GM12878 (cell line): ENCODE data around the gene GRIN2C.

Experiments used
- ASH2L ChIP-seq: fragments of 300-600, 200-600 bp; sonication (generic); IDR thresholded peaks from 2 replicates; pipeline ENCODE4 v1.6.1; 2017; ENCODE audit warnings: low read depth, mild to moderate bottlenecking, borderline replicate concordance
- ATF7 ChIP-seq: fragments of 450-650 bp; IDR thresholded peaks from 2 replicates; pipeline ENCODE4 v1.6.1; 2016; ENCODE audit warnings: low read depth, mild to moderate bottlenecking
- BHLHE40 ChIP-seq, 2 experiments: fragments of 450-650 bp in 1 of 2; IDR thresholded peaks; 2 replicates each; pipeline ENCODE4 v1.6.1; 2011 to 2017; ENCODE audit warnings: low read depth in 2 of 2, borderline replicate concordance in 1 of 2, improper control_type of control experiment in 1 of 2, low read length in 1 of 2, mild to moderate bottlenecking in 1 of 2
- CHD2 ChIP-seq: IDR thresholded peaks from 2 replicates; pipeline ENCODE4 v1.6.1; 2011; ENCODE audit warnings: low read depth, low read length, improper control_type of control experiment, borderline replicate concordance
- CHD4 ChIP-seq: fragments of 200-600 bp; sonication (generic); IDR thresholded peaks from 2 replicates; pipeline ENCODE4 v1.6.1; 2016; ENCODE audit warnings: mild to moderate bottlenecking
- JUNB ChIP-seq: IDR thresholded peaks from 2 replicates; pipeline ENCODE4 v1.6.1; 2016; ENCODE audit warnings: antibody characterized with exemption, mild to moderate bottlenecking
- NR2C2 ChIP-seq: IDR thresholded peaks from 2 replicates; pipeline ENCODE4 v1.6.1; 2011; ENCODE audit warnings: borderline replicate concordance, low read depth; ENCODE audit not compliant: control insufficient read depth, insufficient read length
- SIN3A ChIP-seq: IDR thresholded peaks from 2 replicates; pipeline ENCODE4 v1.6.1; 2012; ENCODE audit warnings: low read depth, low read length, improper control_type of control experiment
- SMC3 ChIP-seq: IDR thresholded peaks from 2 replicates; pipeline ENCODE4 v1.6.1; 2011; ENCODE audit warnings: low read length, improper control_type of control experiment, borderline replicate concordance
- STAT3 ChIP-seq: IDR thresholded peaks from 2 replicates; pipeline ENCODE4 v1.6.1; 2011; ENCODE audit warnings: low read depth, low read length, improper control_type of control experiment
- TBL1XR1 ChIP-seq: IDR thresholded peaks from 2 replicates; pipeline ENCODE4 v1.6.1; 2012; ENCODE audit warnings: low read depth, low read length, improper control_type of control experiment
- TF ChIP-seq, protein P1 (sequence below), 3 experiments: IDR thresholded peaks in 2 of 3; conservative IDR thresholded peaks in 1 of 3; 2 replicates each; pipeline ENCODE4 v1.5.1; 2011; ENCODE audit warnings: low read depth in 3 of 3, low read length in 3 of 3, mild to moderate bottlenecking in 3 of 3, control low read depth in 2 of 3, moderate library complexity in 2 of 3, inconsistent platforms in 1 of 3, mixed read lengths in 1 of 3; ENCODE audit not compliant: control insufficient read depth in 2 of 3, insufficient read depth in 1 of 3; ENCODE audit errors: extremely low read depth in 1 of 3
- TF ChIP-seq, protein P2 (sequence below): IDR thresholded peaks from 2 replicates; pipeline ENCODE4 v1.6.1; 2012; ENCODE audit warnings: low read length, inconsistent platforms

GRCh38 chr17:74801896-74802295 lies 57.8 kb downstream of the GRIN2C start:
- TF ChIP-seq, protein P1, sequence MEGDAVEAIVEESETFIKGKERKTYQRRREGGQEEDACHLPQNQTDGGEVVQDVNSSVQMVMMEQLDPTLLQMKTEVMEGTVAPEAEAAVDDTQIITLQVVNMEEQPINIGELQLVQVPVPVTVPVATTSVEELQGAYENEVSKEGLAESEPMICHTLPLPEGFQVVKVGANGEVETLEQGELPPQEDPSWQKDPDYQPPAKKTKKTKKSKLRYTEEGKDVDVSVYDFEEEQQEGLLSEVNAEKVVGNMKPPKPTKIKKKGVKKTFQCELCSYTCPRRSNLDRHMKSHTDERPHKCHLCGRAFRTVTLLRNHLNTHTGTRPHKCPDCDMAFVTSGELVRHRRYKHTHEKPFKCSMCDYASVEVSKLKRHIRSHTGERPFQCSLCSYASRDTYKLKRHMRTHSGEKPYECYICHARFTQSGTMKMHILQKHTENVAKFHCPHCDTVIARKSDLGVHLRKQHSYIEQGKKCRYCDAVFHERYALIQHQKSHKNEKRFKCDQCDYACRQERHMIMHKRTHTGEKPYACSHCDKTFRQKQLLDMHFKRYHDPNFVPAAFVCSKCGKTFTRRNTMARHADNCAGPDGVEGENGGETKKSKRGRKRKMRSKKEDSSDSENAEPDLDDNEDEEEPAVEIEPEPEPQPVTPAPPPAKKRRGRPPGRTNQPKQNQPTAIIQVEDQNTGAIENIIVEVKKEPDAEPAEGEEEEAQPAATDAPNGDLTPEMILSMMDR (IDR thresholded peaks at IDR 0.05 in 2 of 3, conservative IDR thresholded peaks at IDR 0.05 in 1 of 3; ENCODE audit: control insufficient read depth in 2 of 3, extremely low read depth in 1 of 3, insufficient read depth in 1 of 3, low read depth in 3 of 3, low read length in 3 of 3): no peak
- TF ChIP-seq CHD2: no peak
- TF ChIP-seq SMC3: no peak
- no peak for TF ChIP-seq BHLHE40 (IDR thresholded peaks at IDR 0.05; ENCODE audit: borderline replicate concordance in 1 of 2, low read depth in 2 of 2, low read length in 1 of 2)
- no peak for TF ChIP-seq TBL1XR1
- no peak for TF ChIP-seq ATF7
- TF ChIP-seq ASH2L: no peak
- no peak for TF ChIP-seq SIN3A
- TF ChIP-seq CHD4: no peak
- TF ChIP-seq, protein P2, sequence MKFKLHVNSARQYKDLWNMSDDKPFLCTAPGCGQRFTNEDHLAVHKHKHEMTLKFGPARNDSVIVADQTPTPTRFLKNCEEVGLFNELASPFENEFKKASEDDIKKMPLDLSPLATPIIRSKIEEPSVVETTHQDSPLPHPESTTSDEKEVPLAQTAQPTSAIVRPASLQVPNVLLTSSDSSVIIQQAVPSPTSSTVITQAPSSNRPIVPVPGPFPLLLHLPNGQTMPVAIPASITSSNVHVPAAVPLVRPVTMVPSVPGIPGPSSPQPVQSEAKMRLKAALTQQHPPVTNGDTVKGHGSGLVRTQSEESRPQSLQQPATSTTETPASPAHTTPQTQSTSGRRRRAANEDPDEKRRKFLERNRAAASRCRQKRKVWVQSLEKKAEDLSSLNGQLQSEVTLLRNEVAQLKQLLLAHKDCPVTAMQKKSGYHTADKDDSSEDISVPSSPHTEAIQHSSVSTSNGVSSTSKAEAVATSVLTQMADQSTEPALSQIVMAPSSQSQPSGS: no peak
- TF ChIP-seq NR2C2: no peak
- TF ChIP-seq JUNB: no peak
- TF ChIP-seq STAT3: no peak
